ENCODE results near the gene DENND2A.
"Not testable (repeated sequence)": the region's sequence is repeated elsewhere in the genome, so short reads cannot be mapped to it uniquely, and the experiment has no call there.

DENND2A gene

DNA sequence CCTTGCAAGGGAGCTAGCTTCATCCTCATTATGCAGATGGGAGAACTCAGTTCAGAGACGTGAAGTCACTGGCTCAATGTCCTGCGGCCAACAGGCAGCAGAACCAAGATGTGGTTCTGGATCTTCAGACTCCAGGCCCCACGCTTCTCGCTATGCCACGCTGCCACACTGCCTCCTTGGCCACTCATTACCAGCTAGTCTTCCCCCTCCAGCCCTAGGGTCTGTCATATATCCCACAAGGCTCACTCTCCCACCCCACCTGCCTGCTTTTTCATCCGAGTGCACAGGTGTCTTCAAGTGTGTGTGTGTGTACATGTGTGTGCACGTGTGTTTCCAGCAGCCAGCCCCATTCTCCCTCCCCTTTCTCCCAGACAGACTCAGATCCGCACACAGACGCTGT lies 53.4 kb downstream of the DENND2A start:
- DNase-seq (ENCODE audit: low read depth) = no peak

DNA sequence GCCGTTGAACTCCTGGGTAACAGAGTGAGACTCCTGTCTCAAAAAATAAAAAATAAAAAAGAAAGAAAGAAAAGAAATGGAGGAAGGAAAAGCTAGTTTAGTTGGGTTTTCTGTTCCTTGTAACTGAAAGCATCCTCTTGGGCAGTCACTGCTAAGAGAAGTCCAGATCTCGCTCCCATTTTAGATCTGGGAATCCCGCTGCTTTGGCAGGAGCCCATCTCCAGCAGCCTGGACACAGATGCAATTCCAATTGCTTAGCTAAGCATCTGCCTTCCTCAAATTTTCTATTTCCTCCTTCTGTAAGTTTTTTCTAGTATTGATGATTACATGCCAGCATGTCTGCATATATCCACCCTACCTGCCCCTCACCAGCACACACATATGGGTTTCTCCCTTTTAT lies 54.1 kb downstream of the DENND2A start:
- DNase-seq (ENCODE audit: low read depth) = no peak

DNA sequence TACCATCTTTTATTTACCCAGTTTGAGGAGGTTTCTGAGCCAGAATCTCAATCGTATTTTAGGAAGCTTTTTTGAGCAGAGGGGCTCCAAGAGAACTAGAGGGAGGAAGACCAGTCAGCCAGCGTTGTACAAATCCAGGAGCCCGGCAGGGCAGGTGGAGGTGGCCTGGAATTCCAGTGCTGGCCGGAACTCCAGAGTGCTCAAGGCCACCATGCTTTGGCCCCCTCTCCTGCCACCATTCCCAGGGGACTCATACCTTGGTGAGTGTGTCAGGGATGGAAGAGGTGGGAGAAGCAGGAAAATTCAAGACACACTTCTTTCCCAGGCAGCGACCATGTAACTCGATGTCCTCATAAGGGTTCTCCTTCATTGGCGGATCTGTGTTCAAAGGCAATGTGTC lies 55.3 kb downstream of the DENND2A start:
- DNase-seq (ENCODE audit: low read depth) = no peak

DNA sequence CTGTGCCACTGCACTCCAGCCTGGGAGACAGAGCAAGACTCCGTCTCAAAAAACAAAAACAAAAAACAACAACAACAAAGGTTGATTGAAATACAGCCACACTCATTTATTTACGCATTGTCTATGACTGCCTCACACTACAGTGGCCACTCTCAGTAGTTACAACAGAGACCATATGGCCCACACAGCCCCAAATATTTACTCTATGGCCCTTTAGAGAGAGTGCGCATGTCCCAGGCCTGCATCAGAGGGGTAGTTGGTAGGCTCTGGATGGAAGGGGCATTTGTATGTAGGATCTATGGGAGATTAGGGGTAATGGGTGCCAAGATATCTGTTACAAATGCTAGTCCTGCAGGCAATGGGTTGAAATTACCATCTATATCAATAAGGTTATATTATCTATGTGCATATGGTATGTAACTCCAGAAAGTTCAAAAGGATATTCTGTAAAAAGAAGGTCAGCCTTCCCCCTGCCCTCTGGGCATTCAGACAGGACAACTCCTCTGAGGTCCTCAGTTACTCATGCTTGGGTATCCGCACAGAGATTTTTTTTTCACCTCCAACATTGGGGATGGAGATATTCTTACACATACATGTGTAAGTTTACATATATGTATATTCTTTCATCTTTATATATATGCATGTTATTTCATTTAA lies 56.3 kb downstream of the DENND2A start:
- DNase-seq (ENCODE audit: low read depth) = no peak

GRCh38 chr7:140581411-140581810 lies 59.2 kb downstream of the DENND2A start:
- no peak for DNase-seq (ENCODE audit: low read depth)

DNA sequence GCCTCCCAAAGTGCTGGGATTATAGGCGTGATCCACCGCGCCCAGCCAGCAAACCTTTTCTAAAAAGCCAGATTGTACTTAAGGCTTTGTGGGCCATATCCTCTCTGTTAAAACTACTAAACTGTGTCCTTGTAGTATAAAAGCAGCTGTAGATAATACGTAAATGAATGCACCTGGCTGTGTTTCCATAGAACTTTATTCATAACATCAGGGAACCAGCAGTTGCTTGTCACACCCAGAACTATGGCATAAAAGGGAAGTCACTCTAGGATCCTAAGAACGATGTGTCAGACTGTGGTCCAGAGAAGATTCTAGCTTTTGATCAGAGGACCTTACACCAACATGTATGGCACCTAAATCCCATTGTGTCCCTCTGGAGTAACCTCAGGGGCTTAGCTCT lies 63.0 kb downstream of the DENND2A start:
- no peak for DNase-seq (ENCODE audit: low read depth)

DNA sequence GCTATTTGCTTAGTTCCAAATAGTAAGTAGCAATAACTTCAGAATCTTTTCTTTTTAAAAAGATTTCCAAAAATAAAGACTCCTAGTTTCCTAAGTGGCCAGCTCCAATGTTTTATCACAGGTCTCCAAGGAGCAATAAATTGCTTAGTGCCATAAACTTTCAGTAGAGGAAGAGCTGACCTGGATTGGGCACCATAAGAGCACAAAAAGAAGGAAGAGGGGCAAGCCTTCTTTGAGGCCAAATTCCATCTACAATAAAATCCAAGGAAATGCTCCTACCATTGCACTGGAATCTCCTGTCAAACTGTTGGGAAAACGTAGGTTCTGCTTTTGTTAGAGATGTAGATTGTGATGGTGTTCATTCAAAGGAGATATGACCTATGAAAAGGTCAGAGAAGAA lies 64.0 kb downstream of the DENND2A start:
- no peak for DNase-seq (ENCODE audit: low read depth)

- DNase-seq (ENCODE audit: low read depth) = no peak
Measured at GRCh38 chr7:140571538-140572122, 69.0 kb downstream of the DENND2A start.

DNA sequence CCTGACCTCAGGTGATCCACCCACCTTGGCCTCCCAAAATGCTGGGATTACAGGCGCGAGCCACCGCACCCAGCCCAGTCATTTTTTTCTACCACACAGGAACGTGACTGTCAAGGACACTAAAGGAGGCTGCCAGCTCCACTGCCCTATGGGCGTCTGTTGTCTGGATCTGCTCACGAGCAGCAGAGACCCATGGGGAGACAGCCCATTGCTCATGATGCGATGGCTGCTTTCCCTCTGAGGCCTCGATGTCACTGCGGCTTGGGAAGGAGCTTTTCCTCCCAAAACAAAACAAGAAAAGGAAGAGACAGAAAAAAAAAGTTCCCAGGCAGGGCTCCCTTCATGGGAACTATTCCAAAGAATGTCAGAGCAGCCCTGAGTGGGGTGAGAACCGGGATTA lies 70.5 kb downstream of the DENND2A start:
- DNase-seq (ENCODE audit: low read depth) = no peak

- no peak for DNase-seq (ENCODE audit: low read depth)
Measured at GRCh38 chr7:140568021-140568813, 72.4 kb downstream of the DENND2A start.

GRCh38 chr7:140566186-140566585 lies 74.4 kb downstream of the DENND2A start:
- peak; percentile 48 for DNase-seq (ENCODE audit: low read depth)

- not testable (repeated sequence) for DNase-seq (ENCODE audit: low read depth)
Measured at GRCh38 chr7:140565761-140566160, 74.9 kb downstream of the DENND2A start.

DNA sequence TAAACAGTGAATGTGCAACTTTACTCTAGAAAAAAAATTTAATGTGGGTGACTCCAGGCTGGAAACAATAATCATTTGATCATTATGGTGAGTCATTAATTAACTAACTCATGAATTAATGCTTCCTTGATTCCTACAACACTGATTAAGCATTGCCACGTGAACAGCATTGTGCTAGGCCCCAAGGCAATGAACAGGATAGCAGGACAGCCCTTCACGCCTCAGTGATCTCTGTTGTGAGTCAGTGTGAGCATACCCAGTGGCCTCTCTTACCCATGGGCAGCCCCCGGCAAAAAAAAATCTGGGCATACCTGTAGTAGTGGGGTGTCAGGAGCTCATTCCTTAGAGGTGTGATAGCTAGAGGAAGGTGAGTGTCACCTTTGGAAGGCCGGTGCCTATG lies 76.0 kb downstream of the DENND2A start:
- no peak for DNase-seq (ENCODE audit: low read depth)

DNA sequence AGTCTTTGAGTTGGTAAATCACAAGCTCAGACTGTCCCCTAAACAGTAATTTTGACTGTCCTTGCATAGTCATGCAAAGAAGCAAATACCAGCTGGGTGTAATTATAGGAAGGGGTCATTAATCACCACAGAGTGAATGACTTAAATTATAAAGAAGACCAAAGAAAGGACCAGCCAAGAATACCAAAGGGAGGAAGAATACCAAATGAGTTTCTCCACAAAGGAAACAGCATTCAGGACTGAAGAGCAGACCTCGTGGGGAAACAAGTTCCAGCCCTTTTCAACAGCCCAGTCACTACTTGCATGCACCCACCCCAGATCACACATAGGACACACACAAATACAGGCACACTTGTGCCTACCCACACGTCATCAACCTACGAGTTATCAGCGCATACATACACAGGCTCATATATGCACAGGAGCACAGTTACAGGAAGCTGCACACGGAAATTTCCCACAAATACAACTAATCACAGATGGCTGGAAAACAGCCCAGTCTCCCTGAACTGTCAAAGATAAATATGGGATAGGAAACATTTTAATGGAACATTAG lies 77.6 kb downstream of the DENND2A start:
- no peak for DNase-seq (ENCODE audit: low read depth)

DNA sequence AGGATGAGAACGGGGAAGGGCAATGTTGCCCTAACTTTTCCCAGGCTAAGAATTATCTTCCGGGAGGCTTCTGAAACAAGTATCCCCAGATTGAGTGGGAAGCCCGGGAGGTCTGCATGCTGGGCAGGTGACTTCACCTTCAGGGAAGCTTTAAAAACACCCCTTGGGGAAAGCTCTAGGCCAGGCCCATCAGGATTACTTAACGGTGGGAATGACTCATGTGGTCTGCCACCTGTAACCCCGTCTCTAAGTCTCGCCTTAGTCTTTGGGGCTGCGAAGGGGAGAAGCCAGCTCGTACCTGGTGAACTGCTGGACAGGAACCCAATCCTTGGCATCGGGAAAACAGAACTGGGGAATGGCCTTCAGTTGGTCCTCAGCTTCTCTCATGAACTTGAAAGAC lies 81.2 kb downstream of the DENND2A start:
- DNase-seq (ENCODE audit: low read depth) = no peak

DNA sequence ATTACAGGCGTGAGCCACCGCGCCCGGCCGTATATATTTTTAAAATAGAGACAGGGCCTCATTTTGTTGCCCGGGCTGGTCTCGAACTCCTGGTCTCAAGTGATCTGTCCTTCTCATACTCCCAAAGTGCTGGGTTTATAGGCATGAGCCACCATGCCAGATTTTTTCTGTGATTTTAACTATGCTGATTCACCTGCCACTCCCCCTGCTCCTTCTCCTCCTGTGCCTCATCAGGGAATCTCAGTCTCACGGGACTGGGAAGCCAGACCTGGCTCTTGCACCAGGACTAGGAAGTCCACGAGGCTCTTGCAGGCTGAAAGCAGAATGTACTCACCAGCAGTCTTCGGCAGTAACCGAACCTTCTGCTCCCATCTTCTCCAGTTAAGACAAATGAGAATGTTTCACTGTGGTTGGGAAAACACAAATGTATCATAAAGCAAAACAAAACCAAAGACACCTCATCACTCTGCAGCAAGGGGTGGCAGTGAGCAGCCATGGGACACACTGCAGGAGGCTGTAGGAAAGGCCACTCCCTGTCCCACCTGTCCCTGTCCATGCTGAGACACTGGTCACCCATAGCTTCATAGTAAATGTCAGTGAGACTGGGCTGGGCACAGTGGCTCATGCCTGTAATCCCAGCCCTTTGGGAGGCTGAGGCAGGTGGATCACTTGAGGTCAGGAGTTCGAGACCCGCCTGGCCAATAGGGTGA lies 82.6 kb downstream of the DENND2A start:
- DNase-seq (ENCODE audit: low read depth) = no peak

GRCh38 chr7:140557069-140557468 lies 83.5 kb downstream of the DENND2A start:
- DNase-seq (ENCODE audit: low read depth) = no peak

- not testable (repeated sequence) for DNase-seq (ENCODE audit: low read depth)
Measured at GRCh38 chr7:140553236-140553635, 87.4 kb downstream of the DENND2A start.

DNA sequence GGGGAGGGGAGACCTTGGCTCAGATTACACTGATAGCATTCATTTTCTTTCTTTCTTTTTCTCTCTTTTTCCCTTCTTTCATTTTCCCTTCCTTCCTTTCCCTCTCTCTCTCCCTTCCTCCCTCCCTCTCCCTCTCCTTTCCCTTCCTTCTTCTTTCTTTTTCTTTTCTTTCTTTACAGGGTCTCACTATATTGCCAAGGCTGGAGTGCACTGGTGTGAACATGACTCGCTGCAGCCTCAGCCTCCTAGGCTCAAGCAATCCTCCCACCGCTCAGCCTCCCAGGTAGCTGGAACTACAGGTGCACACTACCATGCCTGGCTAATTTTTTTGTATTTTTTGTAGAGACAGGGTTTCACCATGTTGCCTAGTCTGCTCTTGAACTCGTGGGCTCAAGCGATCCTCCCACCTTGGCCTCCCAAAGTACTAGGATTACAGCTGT lies 88.4 kb downstream of the DENND2A start:
- no peak for DNase-seq (ENCODE audit: low read depth)

GRCh38 chr7:140551355-140552239 lies 89.0 kb downstream of the DENND2A start:
- DNase-seq (ENCODE audit: low read depth) = no peak

DNA sequence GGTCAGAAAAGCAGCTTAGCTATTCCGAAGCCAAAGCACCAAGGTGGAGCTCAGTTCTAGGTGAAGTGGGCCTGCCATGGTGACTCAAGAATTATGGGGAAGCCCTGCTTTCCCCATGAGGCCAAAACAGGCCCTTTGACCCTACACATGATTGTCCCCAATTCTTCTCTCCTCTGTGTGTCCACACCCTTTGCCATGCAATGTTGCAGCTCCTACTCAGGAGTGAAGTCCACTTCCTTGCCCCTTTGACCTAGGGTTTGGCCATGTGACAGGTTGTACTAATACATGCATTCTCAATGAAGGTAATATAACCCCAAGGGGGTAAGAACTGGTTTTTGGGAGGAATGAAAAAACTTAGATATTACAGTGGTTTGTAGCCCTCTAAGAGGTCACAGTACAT lies 93.7 kb downstream of the DENND2A start:
- no peak for DNase-seq (ENCODE audit: low read depth)

Data from fibroblast of the conjunctiva (primary cell).